Measurements from ENCODE around the gene EXOC6B. TPM values are rescaled to one million over a fixed set of nuclear protein-coding genes. Genes with fewer than 3 reads are reported as not detected.

Gene EXOC6B
- total RNA-seq, 1 experiment from 2014 or later = 33.7 TPM

GRCh38 chr2:72570413-72570812 is 255.4 kb downstream of the EXOC6B start (continued):
- TF ChIP-seq, protein P1, sequence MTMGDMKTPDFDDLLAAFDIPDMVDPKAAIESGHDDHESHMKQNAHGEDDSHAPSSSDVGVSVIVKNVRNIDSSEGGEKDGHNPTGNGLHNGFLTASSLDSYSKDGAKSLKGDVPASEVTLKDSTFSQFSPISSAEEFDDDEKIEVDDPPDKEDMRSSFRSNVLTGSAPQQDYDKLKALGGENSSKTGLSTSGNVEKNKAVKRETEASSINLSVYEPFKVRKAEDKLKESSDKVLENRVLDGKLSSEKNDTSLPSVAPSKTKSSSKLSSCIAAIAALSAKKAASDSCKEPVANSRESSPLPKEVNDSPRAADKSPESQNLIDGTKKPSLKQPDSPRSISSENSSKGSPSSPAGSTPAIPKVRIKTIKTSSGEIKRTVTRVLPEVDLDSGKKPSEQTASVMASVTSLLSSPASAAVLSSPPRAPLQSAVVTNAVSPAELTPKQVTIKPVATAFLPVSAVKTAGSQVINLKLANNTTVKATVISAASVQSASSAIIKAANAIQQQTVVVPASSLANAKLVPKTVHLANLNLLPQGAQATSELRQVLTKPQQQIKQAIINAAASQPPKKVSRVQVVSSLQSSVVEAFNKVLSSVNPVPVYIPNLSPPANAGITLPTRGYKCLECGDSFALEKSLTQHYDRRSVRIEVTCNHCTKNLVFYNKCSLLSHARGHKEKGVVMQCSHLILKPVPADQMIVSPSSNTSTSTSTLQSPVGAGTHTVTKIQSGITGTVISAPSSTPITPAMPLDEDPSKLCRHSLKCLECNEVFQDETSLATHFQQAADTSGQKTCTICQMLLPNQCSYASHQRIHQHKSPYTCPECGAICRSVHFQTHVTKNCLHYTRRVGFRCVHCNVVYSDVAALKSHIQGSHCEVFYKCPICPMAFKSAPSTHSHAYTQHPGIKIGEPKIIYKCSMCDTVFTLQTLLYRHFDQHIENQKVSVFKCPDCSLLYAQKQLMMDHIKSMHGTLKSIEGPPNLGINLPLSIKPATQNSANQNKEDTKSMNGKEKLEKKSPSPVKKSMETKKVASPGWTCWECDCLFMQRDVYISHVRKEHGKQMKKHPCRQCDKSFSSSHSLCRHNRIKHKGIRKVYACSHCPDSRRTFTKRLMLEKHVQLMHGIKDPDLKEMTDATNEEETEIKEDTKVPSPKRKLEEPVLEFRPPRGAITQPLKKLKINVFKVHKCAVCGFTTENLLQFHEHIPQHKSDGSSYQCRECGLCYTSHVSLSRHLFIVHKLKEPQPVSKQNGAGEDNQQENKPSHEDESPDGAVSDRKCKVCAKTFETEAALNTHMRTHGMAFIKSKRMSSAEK (CRISPR knock-in tag; IDR thresholded peaks at IDR 0.05; ENCODE audit: borderline replicate concordance) = no peak
- TF ChIP-seq GTF2I (CRISPR knock-in tag; conservative IDR thresholded peaks at IDR 0.05) = no peak
- no peak for TF ChIP-seq FOXP1 (CRISPR knock-in tag; IDR thresholded peaks at IDR 0.05; ENCODE audit: borderline replicate concordance)
- TF ChIP-seq USF2 (CRISPR knock-in tag; IDR thresholded peaks at IDR 0.05) = no peak
- TF ChIP-seq MXD4 (CRISPR knock-in tag; IDR thresholded peaks at IDR 0.05; ENCODE audit: borderline replicate concordance) = no peak
- TF ChIP-seq NR1H2 (CRISPR knock-in tag; IDR thresholded peaks at IDR 0.05) = no peak
- TF ChIP-seq, protein P2, sequence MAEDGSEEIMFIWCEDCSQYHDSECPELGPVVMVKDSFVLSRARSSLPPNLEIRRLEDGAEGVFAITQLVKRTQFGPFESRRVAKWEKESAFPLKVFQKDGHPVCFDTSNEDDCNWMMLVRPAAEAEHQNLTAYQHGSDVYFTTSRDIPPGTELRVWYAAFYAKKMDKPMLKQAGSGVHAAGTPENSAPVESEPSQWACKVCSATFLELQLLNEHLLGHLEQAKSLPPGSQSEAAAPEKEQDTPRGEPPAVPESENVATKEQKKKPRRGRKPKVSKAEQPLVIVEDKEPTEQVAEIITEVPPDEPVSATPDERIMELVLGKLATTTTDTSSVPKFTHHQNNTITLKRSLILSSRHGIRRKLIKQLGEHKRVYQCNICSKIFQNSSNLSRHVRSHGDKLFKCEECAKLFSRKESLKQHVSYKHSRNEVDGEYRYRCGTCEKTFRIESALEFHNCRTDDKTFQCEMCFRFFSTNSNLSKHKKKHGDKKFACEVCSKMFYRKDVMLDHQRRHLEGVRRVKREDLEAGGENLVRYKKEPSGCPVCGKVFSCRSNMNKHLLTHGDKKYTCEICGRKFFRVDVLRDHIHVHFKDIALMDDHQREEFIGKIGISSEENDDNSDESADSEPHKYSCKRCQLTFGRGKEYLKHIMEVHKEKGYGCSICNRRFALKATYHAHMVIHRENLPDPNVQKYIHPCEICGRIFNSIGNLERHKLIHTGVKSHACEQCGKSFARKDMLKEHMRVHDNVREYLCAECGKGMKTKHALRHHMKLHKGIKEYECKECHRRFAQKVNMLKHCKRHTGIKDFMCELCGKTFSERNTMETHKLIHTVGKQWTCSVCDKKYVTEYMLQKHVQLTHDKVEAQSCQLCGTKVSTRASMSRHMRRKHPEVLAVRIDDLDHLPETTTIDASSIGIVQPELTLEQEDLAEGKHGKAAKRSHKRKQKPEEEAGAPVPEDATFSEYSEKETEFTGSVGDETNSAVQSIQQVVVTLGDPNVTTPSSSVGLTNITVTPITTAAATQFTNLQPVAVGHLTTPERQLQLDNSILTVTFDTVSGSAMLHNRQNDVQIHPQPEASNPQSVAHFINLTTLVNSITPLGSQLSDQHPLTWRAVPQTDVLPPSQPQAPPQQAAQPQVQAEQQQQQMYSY (CRISPR knock-in tag; IDR thresholded peaks at IDR 0.05) = no peak
- TF ChIP-seq ZNF121 (CRISPR knock-in tag; IDR thresholded peaks at IDR 0.05) = no peak
- TF ChIP-seq ZNF396 (CRISPR knock-in tag; IDR thresholded peaks at IDR 0.05; ENCODE audit: borderline replicate concordance) = no peak
- TF ChIP-seq GRHL2 (CRISPR knock-in tag; IDR thresholded peaks at IDR 0.05; ENCODE audit: insufficient replicate concordance, severe bottlenecking) = no peak

GRCh38 chr2:72562451-72563153 is 263.2 kb downstream of the EXOC6B start:
- Mint-ChIP-seq H3K9me3 (no peaks in the 10 kb centered on the region), H3K36me3 (no peaks in the 10 kb centered on the region), H3K27me3 (ENCODE audit: low read depth) (no peaks in the 10 kb centered on the region), H3K4me1 (peaks cover 18% of the 10 kb centered on the region), H3K27ac (no peak overlapping the region), H3K4me3 (no peak overlapping the region)
- TF ChIP-seq MXD4 (CRISPR knock-in tag; IDR thresholded peaks at IDR 0.05; ENCODE audit: borderline replicate concordance) (no peak), SMAD4 (CRISPR knock-in tag; IDR thresholded peaks at IDR 0.05) (no peak), ZNF219 (CRISPR knock-in tag; IDR thresholded peaks at IDR 0.05; ENCODE audit: borderline replicate concordance) (no peak), GABPB1 (CRISPR knock-in tag; IDR thresholded peaks at IDR 0.05) (no peak), ZNF423 (CRISPR knock-in tag; IDR thresholded peaks at IDR 0.05) (no peak), GRHL2 (CRISPR knock-in tag; IDR thresholded peaks at IDR 0.05; ENCODE audit: insufficient replicate concordance, severe bottlenecking) (no peak), CREM (CRISPR knock-in tag; IDR thresholded peaks at IDR 0.05) (no peak), ZNF281 (CRISPR knock-in tag; IDR thresholded peaks at IDR 0.05) (no peak), FOXK1 (CRISPR knock-in tag; IDR thresholded peaks at IDR 0.05) (no peak), GTF2I (CRISPR knock-in tag; conservative IDR thresholded peaks at IDR 0.05) (no peak)
- TF ChIP-seq, protein P3, sequence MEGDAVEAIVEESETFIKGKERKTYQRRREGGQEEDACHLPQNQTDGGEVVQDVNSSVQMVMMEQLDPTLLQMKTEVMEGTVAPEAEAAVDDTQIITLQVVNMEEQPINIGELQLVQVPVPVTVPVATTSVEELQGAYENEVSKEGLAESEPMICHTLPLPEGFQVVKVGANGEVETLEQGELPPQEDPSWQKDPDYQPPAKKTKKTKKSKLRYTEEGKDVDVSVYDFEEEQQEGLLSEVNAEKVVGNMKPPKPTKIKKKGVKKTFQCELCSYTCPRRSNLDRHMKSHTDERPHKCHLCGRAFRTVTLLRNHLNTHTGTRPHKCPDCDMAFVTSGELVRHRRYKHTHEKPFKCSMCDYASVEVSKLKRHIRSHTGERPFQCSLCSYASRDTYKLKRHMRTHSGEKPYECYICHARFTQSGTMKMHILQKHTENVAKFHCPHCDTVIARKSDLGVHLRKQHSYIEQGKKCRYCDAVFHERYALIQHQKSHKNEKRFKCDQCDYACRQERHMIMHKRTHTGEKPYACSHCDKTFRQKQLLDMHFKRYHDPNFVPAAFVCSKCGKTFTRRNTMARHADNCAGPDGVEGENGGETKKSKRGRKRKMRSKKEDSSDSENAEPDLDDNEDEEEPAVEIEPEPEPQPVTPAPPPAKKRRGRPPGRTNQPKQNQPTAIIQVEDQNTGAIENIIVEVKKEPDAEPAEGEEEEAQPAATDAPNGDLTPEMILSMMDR (IDR thresholded peaks at IDR 0.05) = no peak
- TF ChIP-seq, protein P4, sequence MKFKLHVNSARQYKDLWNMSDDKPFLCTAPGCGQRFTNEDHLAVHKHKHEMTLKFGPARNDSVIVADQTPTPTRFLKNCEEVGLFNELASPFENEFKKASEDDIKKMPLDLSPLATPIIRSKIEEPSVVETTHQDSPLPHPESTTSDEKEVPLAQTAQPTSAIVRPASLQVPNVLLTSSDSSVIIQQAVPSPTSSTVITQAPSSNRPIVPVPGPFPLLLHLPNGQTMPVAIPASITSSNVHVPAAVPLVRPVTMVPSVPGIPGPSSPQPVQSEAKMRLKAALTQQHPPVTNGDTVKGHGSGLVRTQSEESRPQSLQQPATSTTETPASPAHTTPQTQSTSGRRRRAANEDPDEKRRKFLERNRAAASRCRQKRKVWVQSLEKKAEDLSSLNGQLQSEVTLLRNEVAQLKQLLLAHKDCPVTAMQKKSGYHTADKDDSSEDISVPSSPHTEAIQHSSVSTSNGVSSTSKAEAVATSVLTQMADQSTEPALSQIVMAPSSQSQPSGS (CRISPR knock-in tag; IDR thresholded peaks at IDR 0.05; ENCODE audit: borderline replicate concordance, low read depth) = no peak
- POLR2A ChIA-PET = no interaction called here
- DNase-seq (ENCODE audit: low spot score) (no peak), ATAC-seq (no peak)
- CTCF ChIA-PET = interaction anchor here (0.6 to 2.5 kb wide), 2 partner anchors 17 to 448 kb away, joined by 4 to 7 read pairs; no protein-coding TSS in a partner anchor
